Calu3 (cell line): ENCODE measurements around the gene SIVA1. TPM values are rescaled to one million over a fixed set of nuclear protein-coding genes. Genes with fewer than 3 reads are reported as not detected.

Source experiments
- BruUV-seq: library from RNA; stranded (reverse); fragments of 400-500 nt; replicated peaks from 2 replicates; lab custom pipeline; 2021; lab: Mats Ljungman, UMichigan
- CTCF ChIA-PET: fragments of 300-600 bp; sonication (Branson Sonifier 250); formaldehyde crosslinking; loops from one replicate; lab custom pipeline; 2022; ENCODE audit warnings: antibody characterized with exemption; lab: Charles Lee
- DNase-seq: peaks from one replicate; pipeline ENCODE4 v3.0.0; 2022
- H3K27ac Mint-ChIP-seq: one replicate; pipeline ENCODE4 v1.8.0; 2022; ENCODE audit warnings: mixed read lengths; ENCODE audit not compliant: unreplicated experiment
- H3K27me3 Mint-ChIP-seq: one replicate; pipeline ENCODE4 v1.8.0; 2022; ENCODE audit warnings: mixed read lengths; ENCODE audit not compliant: unreplicated experiment
- H3K36me3 Mint-ChIP-seq: one replicate; pipeline ENCODE4 v1.8.0; 2022; ENCODE audit warnings: mild to moderate bottlenecking, moderate library complexity, mixed read lengths; ENCODE audit not compliant: insufficient read depth, unreplicated experiment
- H3K4me1 Mint-ChIP-seq: one replicate; pipeline ENCODE4 v1.8.0; 2022; ENCODE audit warnings: mild to moderate bottlenecking, low read depth, mixed read lengths; ENCODE audit not compliant: unreplicated experiment
- H3K4me3 Mint-ChIP-seq: one replicate; pipeline ENCODE4 v1.8.0; 2022; ENCODE audit warnings: mild to moderate bottlenecking, low read depth, moderate library complexity, mixed read lengths; ENCODE audit not compliant: unreplicated experiment
- H3K9me3 Mint-ChIP-seq: one replicate; pipeline ENCODE4 v1.8.0; 2022; ENCODE audit warnings: low read depth, mixed read lengths; ENCODE audit not compliant: unreplicated experiment
- CTCF ChIP-seq: fragments of 200-600 bp; IDR thresholded peaks from one replicate; pipeline ENCODE4 v1.8.0; 2022; ENCODE audit warnings: antibody characterized with exemption; ENCODE audit not compliant: unreplicated experiment
- intact Hi-C: fragments of 100-400 bp; cut with micrococcal nuclease; formaldehyde crosslinking; loops from one replicate; pipeline ENCODE4 v1.10.0; 2022; ENCODE audit not compliant: unreplicated experiment
- total RNA-seq: library from RNA; stranded (reverse); gene quantifications from 2 replicates; pipeline ENCODE4 v1.2.3, GENCODE V29; 2022

SIVA1 gene
- total RNA-seq, 1 experiment from 2014 or later: 72.3 TPM

- H3K4me1 Mint-ChIP-seq: peaks cover 12% of the 10 kb centered on the region
- BruUV-seq: no TSS peak
- CTCF ChIA-PET: no interaction called here
- no peak for DNase-seq
- H3K9me3 Mint-ChIP-seq: no peaks in the 10 kb centered on the region
- no peak for TF ChIP-seq CTCF
- no peak overlapping the region for H3K4me3 Mint-ChIP-seq
- H3K27me3 Mint-ChIP-seq: no peaks in the 10 kb centered on the region
- H3K27ac Mint-ChIP-seq: no peak overlapping the region
- intact Hi-C loops: no loop called here
- peaks cover 33% of the 10 kb centered on the region for H3K36me3 Mint-ChIP-seq
Measured at GRCh38 chr14:104755621-104756020, 2.7 kb downstream of the SIVA1 start.

GRCh38 chr14:104756477-104757237 lies 3.7 kb downstream of the SIVA1 start:
- no peak for DNase-seq
- Mint-ChIP-seq H3K27me3 (no peaks in the 10 kb centered on the region), H3K27ac (no peak overlapping the region), H3K9me3 (no peaks in the 10 kb centered on the region), H3K36me3 (peaks cover 33% of the 10 kb centered on the region), H3K4me3 (no peak overlapping the region), H3K4me1 (peaks cover 12% of the 10 kb centered on the region)
- CTCF ChIA-PET: no interaction called here
- no TSS peak for BruUV-seq
- intact Hi-C loops: no loop called here
- no peak for TF ChIP-seq CTCF

- H3K9me3 Mint-ChIP-seq: no peaks in the 10 kb centered on the region
- no peak for TF ChIP-seq CTCF
- intact Hi-C loops: no loop called here
- H3K36me3 Mint-ChIP-seq: peaks cover 31% of the 10 kb centered on the region
- no peak overlapping the region for H3K4me3 Mint-ChIP-seq
- no TSS peak for BruUV-seq
- no peaks in the 10 kb centered on the region for H3K27me3 Mint-ChIP-seq
- CTCF ChIA-PET: no interaction called here
- no peak overlapping the region for H3K27ac Mint-ChIP-seq
- no peak for DNase-seq
- peaks cover 12% of the 10 kb centered on the region for H3K4me1 Mint-ChIP-seq
Measured at GRCh38 chr14:104757238-104757585, 4.3 kb downstream of the SIVA1 start.

- H3K4me3 Mint-ChIP-seq: no peak overlapping the region
- no peak for DNase-seq
- H3K9me3 Mint-ChIP-seq: no peaks in the 10 kb centered on the region
- peaks cover 25% of the 10 kb centered on the region for H3K36me3 Mint-ChIP-seq
- no peak overlapping the region for H3K27ac Mint-ChIP-seq
- TF ChIP-seq CTCF: no peak
- no peaks in the 10 kb centered on the region for H3K27me3 Mint-ChIP-seq
- intact Hi-C loops: no loop called here
- H3K4me1 Mint-ChIP-seq: peaks cover 12% of the 10 kb centered on the region
- BruUV-seq: no TSS peak
- CTCF ChIA-PET: no interaction called here
Measured at GRCh38 chr14:104757681-104758392, 4.9 kb downstream of the SIVA1 start.
